HG02642 (cell line): ENCODE data around the gene RGL3.
"Not testable (repeated sequence)": the region's sequence is repeated elsewhere in the genome, so short reads cannot be mapped to it uniquely, and the experiment has no call there.

Experiments used
- ATAC-seq: cut with Tn5 transposase; IDR thresholded peaks from one replicate; pipeline ENCODE4 v1.9.1; 2021; ENCODE audit warnings: mild to moderate bottlenecking; ENCODE audit not compliant: unreplicated experiment, poor library complexity

Gene RGL3

GRCh38 chr19:11450570-11451326 is 31.6 kb upstream of the RGL3 start:
- no peak for ATAC-seq

DNA sequence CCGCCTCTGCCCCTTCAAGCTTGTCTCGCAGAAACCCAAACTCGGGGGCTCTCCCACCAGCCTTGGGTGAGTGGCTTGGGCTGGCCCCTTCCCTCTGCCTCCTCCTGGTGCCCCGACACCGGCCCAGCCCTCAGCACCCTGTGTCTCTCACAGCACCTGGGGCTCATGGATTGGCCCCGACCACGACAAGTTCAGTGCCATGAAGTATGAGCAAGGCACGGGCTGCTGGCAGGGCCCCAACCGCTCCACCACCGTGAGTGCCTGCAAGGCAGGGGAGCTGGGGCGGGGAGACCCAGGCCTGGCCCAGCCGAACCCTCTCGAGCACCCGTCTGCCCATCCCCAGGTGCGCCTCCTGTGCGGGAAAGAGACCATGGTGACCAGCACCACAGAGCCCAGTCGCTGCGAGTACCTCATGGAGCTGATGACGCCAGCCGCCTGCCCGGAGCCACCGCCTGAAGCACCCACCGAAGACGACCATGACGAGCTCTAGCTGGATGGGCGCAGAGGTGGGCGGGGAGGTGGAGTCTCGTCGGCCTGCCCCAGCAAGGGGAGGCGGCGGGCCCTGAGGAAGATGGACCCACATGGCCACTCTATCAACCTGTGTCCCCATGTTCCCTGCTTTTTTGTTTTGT is 29.9 kb upstream of the RGL3 start:
- no peak for ATAC-seq

- no peak for ATAC-seq
Measured at GRCh38 chr19:11448410-11448809, 29.3 kb upstream of the RGL3 start.

DNA sequence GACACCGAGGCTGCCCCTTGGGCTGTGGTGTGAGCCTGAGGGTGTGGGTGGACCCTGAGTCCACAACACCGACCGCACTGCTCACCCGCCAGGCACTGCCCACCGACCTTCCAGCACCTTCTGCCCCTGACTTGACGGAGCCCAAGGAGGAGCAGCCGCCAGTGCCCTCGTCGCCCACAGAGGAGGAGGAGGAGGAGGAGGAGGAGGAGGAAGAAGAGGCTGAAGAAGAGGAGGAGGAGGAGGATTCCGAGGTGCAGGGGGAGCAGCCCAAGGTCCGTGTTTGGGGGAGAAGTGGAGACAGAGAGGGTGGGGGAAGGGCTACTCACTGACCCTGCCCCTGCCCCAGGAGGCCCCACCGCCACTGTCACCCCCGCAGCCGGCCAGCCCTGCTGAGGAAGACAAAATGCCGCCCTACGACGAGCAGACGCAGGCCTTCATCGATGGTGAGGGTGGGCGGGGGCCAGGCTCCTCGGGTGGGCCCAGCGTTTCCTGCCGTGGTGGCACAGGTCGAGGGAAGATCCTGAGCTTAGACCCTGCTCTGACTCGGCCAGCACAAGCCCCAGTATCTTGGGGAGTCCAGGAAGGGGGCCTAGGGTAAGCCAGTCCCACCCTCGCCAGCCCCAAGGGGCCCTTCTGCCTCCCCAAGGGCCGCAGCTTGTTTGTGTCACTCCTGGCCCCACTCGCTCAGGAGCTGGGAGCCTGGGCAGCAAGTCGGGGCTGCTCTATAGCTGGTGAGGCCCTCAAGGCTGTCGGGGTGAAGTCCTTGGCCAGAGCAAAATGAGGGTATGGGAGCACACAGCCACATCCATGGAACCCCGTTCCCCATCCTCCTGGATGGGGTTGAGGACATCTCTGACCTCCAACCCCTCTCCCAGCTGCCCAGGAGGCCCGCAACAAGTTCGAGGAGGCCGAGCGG is 28.5 kb upstream of the RGL3 start:
- no peak for ATAC-seq

- no peak for ATAC-seq
Measured at GRCh38 chr19:11446652-11447301, 27.7 kb upstream of the RGL3 start.

GRCh38 chr19:11446271-11446651 is 27.1 kb upstream of the RGL3 start:
- ATAC-seq = no peak

DNA sequence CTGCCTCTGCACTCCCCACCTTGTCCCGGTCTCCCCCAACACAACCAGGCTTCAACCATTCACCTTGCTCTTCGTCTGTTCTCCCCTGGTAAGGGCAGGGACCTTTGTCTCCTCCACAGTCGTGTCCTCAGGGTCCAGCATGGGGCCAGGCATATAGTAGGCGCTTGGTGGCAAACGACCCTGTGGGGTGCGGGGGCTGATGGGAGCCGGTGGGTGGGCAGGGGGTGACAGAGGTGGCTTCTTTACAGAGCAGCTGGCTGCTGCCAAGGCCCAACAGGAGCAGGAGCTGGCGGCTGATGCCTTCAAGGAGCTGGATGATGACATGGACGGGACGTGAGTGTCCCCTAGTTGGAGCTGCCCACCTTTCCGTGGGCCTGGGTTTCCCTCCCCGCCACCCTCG is 26.0 kb upstream of the RGL3 start:
- no peak for ATAC-seq

GRCh38 chr19:11444059-11444458 is 24.9 kb upstream of the RGL3 start:
- ATAC-seq = no peak

- ATAC-seq = no peak
Measured at GRCh38 chr19:11437955-11438354, 18.8 kb upstream of the RGL3 start.

- ATAC-seq = no peak
Measured at GRCh38 chr19:11435833-11436313, 16.8 kb upstream of the RGL3 start.

DNA sequence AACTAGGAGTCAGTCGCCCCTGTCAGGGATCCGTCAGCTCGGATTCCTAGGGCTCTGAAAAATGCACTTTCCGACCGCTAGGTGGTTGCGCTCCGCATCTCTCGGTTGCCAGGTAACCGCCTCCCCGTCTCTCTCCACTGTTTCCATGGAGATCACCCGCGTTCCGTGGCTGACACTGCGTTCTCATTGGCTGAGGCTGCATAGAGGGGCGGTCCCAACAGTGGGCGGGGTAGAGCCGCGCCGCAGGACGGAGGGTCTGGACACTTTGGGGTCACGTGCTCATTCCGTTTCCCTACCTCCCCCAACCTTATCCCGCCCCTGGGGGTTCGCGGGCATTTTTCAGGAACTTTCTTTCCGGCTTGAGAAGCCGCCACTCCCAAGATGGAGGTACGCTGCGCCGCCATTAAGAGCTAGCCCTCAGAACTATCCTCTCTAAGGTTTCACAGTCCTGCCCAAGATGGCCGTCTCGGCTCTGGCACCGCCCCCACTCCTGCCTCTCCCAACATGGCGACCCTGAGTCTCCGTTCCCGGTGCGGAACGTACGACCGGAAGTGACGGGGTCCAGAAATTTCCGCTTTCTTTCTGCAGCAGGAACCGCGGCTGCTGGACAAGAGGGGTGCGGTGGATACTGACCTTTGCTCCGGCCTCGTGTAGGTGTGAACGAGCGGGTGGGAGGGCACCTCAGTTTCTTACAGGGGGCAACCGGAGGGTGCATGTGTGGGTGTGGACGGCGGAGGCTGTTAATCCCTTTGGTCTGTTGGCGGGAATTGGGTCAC is 16.1 kb upstream of the RGL3 start, which contains the start of the genes ODAD3 and PRKCSH:
ODAD3 (minus strand) TSS at position 65 of the 776 bp plus-strand sequence. CDS start 105 bp downstream, outside the sequence.
PRKCSH (plus strand) TSS at position 579 of the 776 bp plus-strand sequence. CDS start 483 bp downstream, outside the sequence.
- ATAC-seq = peak; percentile 92

GRCh38 chr19:11434703-11435056 is 15.6 kb upstream of the RGL3 start:
- no peak for ATAC-seq

GRCh38 chr19:11433526-11433925 is 14.4 kb upstream of the RGL3 start:
- not testable (repeated sequence) for ATAC-seq

GRCh38 chr19:11426656-11427055 is 7.5 kb upstream of the RGL3 start:
- ATAC-seq = no peak

DNA sequence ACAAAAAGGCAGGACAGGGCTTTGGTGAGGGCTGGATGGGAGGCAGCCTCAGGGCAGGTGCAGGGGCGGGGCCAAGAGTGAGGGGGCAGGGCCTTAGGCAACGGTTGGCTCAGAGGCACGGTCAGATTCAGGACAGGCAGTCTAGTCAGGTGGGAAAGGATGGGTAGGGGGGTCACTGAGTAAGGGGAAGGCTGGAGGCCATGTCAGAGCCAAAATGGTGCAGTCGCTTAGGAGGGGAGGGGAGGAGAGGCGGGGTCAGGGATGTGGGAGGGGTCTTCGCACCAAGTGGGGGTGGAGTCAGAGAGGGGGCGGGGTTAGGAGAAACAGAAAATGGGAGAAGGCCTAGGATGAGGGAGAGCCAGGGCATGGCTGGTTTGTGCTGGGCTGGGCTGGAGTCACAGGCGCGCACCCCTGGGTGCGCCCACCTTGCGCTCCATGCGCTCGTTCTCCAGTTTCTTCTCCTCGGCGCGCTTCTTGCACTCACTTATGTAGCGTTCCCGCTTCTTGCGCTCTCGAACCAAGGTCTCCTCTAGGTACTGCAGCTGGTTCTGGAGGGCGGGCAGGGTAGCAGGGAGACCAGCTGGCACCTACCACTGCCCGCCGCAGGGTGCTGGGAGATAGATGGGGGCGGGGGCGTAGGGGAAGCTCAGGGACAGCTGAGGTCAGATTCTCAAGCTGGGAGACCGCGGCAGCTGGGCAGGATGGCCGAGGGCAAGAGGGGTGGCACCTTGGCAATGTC is 6.8 kb upstream of the RGL3 start:
- ATAC-seq = no peak

- ATAC-seq = no peak
Measured at GRCh38 chr19:11423791-11424181, 4.7 kb upstream of the RGL3 start.

GRCh38 chr19:11423164-11423790 is 4.2 kb upstream of the RGL3 start:
- ATAC-seq = no peak
